Fibroblast of lung (primary cell): ENCODE results near the gene STARD3. TPM values are rescaled to one million over a fixed set of nuclear protein-coding genes. Genes with fewer than 3 reads are reported as not detected.

Experiments
- DNase-seq, 2 donors: peaks; one replicate each; pipeline versions ENCODE4 v3.0.0 to v3.0.0-alpha.2; 2010; ENCODE audit warnings: low read depth in 2 of 2
- H2AFZ ChIP-seq: 2 replicates; pipeline ENCODE4 v1.5.1; 2012; ENCODE audit warnings: low read length, control low read depth, inconsistent platforms
- H3K27ac ChIP-seq: 2 replicates; pipeline ENCODE4 v1.5.1; 2011; ENCODE audit warnings: low read length, control low read depth; ENCODE audit not compliant: insufficient read depth
- H3K27me3 ChIP-seq: 2 replicates; pipeline ENCODE4 v1.5.1; 2011; ENCODE audit warnings: mild to moderate bottlenecking, low read length; ENCODE audit not compliant: control insufficient read depth, insufficient read depth
- H3K36me3 ChIP-seq: 2 replicates; pipeline ENCODE4 v1.5.1; 2011; ENCODE audit warnings: low read length; ENCODE audit not compliant: control insufficient read depth, insufficient read depth
- H3K4me1 ChIP-seq: 2 replicates; pipeline ENCODE4 v1.5.1; 2011; ENCODE audit warnings: low read length; ENCODE audit not compliant: control insufficient read depth, insufficient read depth; ENCODE audit errors: extremely low read depth
- H3K4me2 ChIP-seq: 2 replicates; pipeline ENCODE4 v1.5.1; 2011; ENCODE audit warnings: low read length, control low read depth; ENCODE audit not compliant: insufficient read depth; ENCODE audit errors: extremely low read depth
- H3K4me3 ChIP-seq, 4 experiments: fragments of 200-600 bp in 1 of 4; sonication (generic) in 1 of 4; replicated peaks in 1 of 4; 2 replicates each; pipeline ENCODE4 v1.5.1; 2011 to 2016; ENCODE audit warnings: low read length in 4 of 4, low read depth in 3 of 4, mild to moderate bottlenecking in 3 of 4, control low read depth in 2 of 4, inconsistent platforms in 1 of 4, mixed read lengths in 1 of 4; ENCODE audit not compliant: insufficient read depth in 1 of 4; ENCODE audit errors: control extremely low read depth in 1 of 4
- H3K79me2 ChIP-seq: 2 replicates; pipeline ENCODE4 v1.5.1; 2012; ENCODE audit warnings: mild to moderate bottlenecking, low read length, inconsistent platforms; ENCODE audit not compliant: control insufficient read depth, insufficient read depth
- H3K9ac ChIP-seq: 2 replicates; pipeline ENCODE4 v1.5.1; 2011; ENCODE audit warnings: mild to moderate bottlenecking, low read length, control low read depth; ENCODE audit not compliant: insufficient read depth
- H3K9me3 ChIP-seq: 2 replicates; pipeline ENCODE4 v1.5.1; 2012; ENCODE audit warnings: low read depth, low read length; ENCODE audit not compliant: control insufficient read depth, insufficient read depth
- H4K20me1 ChIP-seq: 2 replicates; pipeline ENCODE4 v1.5.1; 2011; ENCODE audit warnings: low read length; ENCODE audit not compliant: control insufficient read depth, insufficient read depth; ENCODE audit errors: extremely low read depth
- EZH2 ChIP-seq: IDR thresholded peaks from 2 replicates; pipeline ENCODE4 v1.5.1; 2012; ENCODE audit warnings: low read length, control low read depth, mild to moderate bottlenecking; ENCODE audit errors: missing control alignments
- polyA plus RNA-seq, 2 donors: library from polyadenylated mRNA; depleted of rRNA in 1 of 2; stranded (reverse) in 1 of 2; unstranded in 1 of 2; fragments of >200 nt; gene quantifications; 2 replicates each; pipeline ENCODE4 v1.2.1, GENCODE V29; 2011 to 2012; ENCODE audit warnings: missing spikeins in 1 of 2
- total RNA-seq: library from RNA; depleted of rRNA; stranded (reverse); fragments of >200 nt; gene quantifications from 2 replicates; pipeline ENCODE4 v1.2.1, GENCODE V29; 2014
- TF ChIP-seq, protein P1 (sequence below), 2 donors: IDR thresholded peaks in 1 of 2; conservative IDR thresholded peaks in 1 of 2; 1 replicate in 1 of 2; 2 replicates in 1 of 2; pipeline ENCODE4 v1.5.1; 2011 to 2012; ENCODE audit warnings: low read length in 2 of 2, control low read depth in 1 of 2, inconsistent platforms in 1 of 2, low read depth in 1 of 2, mild to moderate bottlenecking in 1 of 2

STARD3 gene
- total and polyA plus RNA-seq, 2 donors (not counting 1 experiment from before 2014, with no cell fraction given), result 30.4 to 31.7 TPM

GRCh38 chr17:39662551-39663339 is 25.8 kb downstream of the STARD3 start:
- TF ChIP-seq, protein P1, sequence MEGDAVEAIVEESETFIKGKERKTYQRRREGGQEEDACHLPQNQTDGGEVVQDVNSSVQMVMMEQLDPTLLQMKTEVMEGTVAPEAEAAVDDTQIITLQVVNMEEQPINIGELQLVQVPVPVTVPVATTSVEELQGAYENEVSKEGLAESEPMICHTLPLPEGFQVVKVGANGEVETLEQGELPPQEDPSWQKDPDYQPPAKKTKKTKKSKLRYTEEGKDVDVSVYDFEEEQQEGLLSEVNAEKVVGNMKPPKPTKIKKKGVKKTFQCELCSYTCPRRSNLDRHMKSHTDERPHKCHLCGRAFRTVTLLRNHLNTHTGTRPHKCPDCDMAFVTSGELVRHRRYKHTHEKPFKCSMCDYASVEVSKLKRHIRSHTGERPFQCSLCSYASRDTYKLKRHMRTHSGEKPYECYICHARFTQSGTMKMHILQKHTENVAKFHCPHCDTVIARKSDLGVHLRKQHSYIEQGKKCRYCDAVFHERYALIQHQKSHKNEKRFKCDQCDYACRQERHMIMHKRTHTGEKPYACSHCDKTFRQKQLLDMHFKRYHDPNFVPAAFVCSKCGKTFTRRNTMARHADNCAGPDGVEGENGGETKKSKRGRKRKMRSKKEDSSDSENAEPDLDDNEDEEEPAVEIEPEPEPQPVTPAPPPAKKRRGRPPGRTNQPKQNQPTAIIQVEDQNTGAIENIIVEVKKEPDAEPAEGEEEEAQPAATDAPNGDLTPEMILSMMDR (conservative IDR thresholded peaks at IDR 0.05 in 1 of 2, IDR thresholded peaks at IDR 0.05 in 1 of 2; ENCODE audit: low read depth in 1 of 2, low read length in 2 of 2), result no peak
- TF ChIP-seq EZH2, result no peak
- Histone ChIP-seq H3K4me3 (no peak overlapping the region), H2AFZ (no peak overlapping the region), H3K27ac (no peak overlapping the region), H3K36me3 (peaks cover 10% of the 10 kb centered on the region), H3K27me3 (peaks cover 15% of the 10 kb centered on the region), H3K4me2 (no peak overlapping the region), H3K9me3 (no peaks in the 10 kb centered on the region), H4K20me1 (no peaks in the 10 kb centered on the region), H3K9ac (no peak overlapping the region), H3K4me1 (no peaks in the 10 kb centered on the region), H3K79me2 (no peaks in the 10 kb centered on the region)
- DNase-seq, result no peak

DNA sequence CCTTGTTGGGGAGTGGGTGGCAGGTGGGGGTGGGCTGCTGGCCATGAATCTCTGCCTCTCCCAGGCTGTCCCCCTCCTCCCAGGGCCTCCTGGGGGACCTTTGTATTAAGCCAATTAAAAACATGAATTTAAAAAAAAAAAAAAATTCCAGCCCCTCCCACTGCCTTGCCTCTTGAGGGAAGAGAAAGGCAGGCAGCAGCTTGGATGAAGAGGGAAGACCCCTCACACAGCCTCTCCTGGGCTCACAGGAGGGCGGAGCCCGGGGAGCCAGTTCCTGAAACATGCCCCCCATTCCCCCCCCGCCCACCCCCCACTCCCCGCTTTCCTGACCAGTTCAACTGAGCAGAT is 26.4 kb downstream of the STARD3 start:
- no peaks in the 10 kb centered on the region for H4K20me1 ChIP-seq
- H3K79me2 ChIP-seq, result no peaks in the 10 kb centered on the region
- H3K9ac ChIP-seq, result no peak overlapping the region
- H3K27me3 ChIP-seq, result peaks cover 15% of the 10 kb centered on the region
- H3K9me3 ChIP-seq, result no peaks in the 10 kb centered on the region
- DNase-seq, result no peak
- peaks cover 10% of the 10 kb centered on the region for H3K36me3 ChIP-seq
- TF ChIP-seq, protein P1 (conservative IDR thresholded peaks at IDR 0.05 in 1 of 2, IDR thresholded peaks at IDR 0.05 in 1 of 2; ENCODE audit: low read depth in 1 of 2, low read length in 2 of 2), result no peak
- no peak for TF ChIP-seq EZH2
- H3K4me1 ChIP-seq, result peaks cover 2% of the 10 kb centered on the region
- no peak overlapping the region for H3K4me2 ChIP-seq
- H3K27ac ChIP-seq, result no peak overlapping the region
- H3K4me3 ChIP-seq, result no peak overlapping the region
- no peak overlapping the region for H2AFZ ChIP-seq

DNA sequence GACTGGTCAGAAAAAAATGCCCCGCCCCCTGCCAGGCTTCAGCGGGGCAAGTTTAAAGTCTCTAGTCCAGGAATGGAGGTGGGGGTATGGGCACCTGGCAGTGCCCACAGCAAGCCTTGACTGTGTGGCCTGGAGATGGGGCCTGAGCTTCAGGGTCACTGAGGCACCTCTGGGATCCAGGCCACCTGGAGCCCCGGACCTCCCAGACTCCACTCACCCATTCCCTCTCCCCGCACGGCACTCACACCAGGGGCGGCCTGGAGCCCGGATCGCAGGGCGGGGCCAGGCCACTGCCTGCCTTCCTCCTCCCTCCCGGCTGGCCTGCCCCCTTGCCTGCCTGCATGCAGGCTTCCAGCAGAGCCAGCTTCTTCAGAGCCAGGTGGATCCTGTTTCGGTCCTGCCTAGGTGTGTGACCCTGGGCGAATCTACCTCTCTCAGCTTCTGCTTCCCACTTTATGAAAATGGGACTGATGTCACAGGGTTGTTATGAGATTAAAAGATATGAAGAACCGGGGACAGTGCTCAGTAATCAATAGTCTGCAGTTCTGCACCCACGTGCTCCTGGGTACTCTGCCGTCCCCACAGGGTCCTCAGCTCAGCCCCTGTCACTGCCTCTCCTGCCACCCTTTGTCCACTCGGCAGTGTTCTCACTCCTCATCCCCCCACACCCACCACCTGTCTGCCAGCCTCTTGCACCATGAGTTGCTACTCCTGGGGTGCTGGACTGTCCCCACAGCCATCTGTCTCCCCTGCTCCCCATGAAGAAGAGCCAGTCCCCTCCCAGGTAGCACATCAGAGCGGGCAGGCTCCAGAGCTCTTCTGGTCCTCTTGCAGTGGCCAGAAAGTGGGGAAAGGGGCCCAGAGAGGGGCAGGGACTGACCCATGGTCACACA is 27.0 kb downstream of the STARD3 start:
- Histone ChIP-seq H3K9me3 (no peaks in the 10 kb centered on the region), H3K4me3 (no peak overlapping the region), H3K27me3 (peaks cover 18% of the 10 kb centered on the region), H3K27ac (no peak overlapping the region), H3K4me1 (peaks cover 2% of the 10 kb centered on the region), H4K20me1 (no peaks in the 10 kb centered on the region), H3K4me2 (no peak overlapping the region), H3K9ac (no peak overlapping the region), H2AFZ (no peak overlapping the region), H3K79me2 (no peaks in the 10 kb centered on the region), H3K36me3 (peaks cover 10% of the 10 kb centered on the region)
- no peak for TF ChIP-seq EZH2
- TF ChIP-seq, protein P1 (conservative IDR thresholded peaks at IDR 0.05 in 1 of 2, IDR thresholded peaks at IDR 0.05 in 1 of 2; ENCODE audit: low read depth in 1 of 2, low read length in 2 of 2), result no peak
- DNase-seq, result no peak
